Activated CD8-positive, alpha-beta memory T cell treated with anti-CD3 and anti-CD28 coated beads, Interleukin-2, amount 50 U/mL, for 24 hours (primary cell): ENCODE measurements around the gene ADAM19.

Source experiments
- DNase-seq: peaks from one replicate; pipeline ENCODE4 v3.0.0-alpha.2; 2020; ENCODE audit errors: extremely low read depth

The ADAM19 gene, protein sequence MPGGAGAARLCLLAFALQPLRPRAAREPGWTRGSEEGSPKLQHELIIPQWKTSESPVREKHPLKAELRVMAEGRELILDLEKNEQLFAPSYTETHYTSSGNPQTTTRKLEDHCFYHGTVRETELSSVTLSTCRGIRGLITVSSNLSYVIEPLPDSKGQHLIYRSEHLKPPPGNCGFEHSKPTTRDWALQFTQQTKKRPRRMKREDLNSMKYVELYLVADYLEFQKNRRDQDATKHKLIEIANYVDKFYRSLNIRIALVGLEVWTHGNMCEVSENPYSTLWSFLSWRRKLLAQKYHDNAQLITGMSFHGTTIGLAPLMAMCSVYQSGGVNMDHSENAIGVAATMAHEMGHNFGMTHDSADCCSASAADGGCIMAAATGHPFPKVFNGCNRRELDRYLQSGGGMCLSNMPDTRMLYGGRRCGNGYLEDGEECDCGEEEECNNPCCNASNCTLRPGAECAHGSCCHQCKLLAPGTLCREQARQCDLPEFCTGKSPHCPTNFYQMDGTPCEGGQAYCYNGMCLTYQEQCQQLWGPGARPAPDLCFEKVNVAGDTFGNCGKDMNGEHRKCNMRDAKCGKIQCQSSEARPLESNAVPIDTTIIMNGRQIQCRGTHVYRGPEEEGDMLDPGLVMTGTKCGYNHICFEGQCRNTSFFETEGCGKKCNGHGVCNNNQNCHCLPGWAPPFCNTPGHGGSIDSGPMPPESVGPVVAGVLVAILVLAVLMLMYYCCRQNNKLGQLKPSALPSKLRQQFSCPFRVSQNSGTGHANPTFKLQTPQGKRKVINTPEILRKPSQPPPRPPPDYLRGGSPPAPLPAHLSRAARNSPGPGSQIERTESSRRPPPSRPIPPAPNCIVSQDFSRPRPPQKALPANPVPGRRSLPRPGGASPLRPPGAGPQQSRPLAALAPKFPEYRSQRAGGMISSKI

DNA sequence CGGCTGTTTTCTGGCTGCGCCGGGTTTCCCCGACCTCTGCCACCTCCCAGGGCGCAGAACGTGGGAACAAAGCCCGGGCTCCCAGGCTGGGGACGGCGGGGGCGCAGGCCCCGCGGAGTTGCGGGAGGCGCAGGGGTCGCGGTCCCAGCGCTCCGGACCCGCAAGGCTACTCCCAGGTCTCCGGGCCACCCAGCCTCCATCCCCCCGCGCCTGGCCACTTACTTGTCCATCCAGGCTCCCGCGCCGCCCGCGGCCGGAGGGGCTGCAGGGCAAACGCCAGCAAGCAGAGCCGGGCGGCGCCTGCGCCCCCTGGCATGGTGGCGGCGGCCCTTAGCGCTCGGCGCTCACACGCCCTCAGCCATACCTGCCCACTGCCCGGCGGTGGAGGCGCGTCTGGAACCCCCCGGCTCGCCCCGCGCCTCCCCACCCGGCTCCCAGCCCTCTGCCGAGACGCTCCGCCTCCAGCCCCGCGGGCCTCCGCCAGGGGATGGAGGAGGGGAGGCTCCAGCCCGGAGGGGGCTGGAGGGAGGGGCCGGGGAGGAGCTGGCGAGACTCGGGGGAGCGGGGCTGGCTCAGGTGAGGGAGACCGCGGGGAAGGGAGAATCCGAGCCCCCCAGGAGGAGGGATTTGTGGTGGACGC, at the start of gene ADAM19:
TSS of gene ADAM19 (minus strand) at position 395 of the 640 bp plus-strand sequence. CDS start at position 316, 79 bp downstream.
- DNase-seq = no peak

DNA sequence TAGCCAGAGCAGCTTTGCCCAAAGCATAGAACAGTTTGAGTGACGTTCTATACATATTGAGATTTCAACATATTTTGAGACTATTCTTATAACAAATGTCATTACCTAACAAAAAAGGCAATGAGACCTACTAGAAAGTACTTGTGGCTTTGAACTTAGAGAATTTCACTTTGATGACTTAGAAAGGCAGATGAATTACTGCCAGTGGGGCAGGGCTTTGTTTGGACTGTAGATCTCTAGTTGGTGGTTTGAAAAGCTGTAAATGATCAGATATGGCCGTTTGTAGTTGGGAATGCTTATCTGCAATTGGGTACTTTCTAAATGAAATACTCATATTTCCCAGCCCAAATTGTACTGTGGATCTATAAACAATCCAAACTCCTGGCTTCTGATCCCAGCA, 48.6 kb upstream of the ADAM19 start:
- no peak for DNase-seq

DNA sequence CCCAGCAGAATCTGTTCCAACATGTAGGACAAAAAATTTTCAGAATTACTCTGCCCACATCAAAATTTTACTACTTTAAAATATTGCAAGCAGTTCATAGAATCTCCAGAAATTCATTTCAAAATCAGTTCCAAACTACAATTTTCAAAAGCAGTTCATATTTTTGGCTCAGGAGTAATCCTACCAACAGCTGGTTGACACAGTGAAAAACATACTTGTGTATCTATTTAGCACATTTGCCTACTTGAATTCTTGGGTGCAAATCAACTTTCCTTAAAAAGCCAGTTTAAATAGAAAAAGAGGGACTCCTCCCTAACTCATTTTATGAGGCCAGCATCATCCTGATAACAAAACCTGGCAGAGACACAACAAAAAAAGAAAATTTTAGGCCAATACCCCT, 45.2 kb upstream of the ADAM19 start:
- DNase-seq = no peak

DNA sequence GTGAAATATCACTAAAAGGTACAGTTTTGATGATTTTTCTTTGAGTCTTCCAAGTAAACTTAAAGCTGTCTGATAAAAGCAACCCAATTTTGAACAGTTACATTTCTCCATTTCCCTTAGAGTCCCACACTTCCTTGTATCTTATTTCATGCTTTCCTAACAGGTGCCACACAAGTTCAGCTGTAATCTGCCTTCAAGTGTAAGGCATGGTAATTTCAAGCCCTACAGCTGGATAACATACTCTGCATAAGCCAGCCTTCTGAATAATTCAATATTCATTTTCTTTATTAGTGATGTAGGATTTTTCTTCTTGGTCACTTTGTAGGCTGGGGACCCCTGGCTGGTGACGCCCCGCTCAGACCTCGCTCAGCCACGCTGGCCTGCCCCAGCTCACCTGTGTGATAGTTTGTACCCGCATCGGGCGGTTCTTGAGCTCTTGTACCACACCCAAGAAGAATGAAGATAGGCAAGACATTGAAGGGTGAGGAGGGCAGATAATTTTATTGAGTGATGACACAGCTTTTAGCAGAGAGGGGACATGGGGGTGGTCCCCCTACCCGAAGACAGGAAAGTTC, 42.7 kb upstream of the ADAM19 start:
- DNase-seq = no peak

DNA sequence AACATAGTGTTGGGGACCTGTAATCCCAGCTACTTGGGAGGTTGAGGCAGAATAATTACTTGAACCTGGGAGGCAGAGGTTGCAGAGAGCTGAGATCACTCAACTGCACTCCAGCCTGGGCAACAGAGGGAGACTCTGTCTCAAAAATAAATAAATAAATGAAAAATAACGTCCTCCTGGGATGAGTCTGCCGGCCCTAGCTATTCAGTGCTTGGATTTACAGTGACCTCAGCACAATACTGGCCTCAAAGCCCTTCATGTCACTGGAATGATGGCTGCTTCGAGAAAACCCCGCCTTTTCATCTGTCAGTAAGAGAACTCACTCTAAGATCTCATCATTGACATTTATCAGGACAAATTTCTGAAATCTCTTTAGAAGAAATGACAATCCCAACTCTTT, 41.2 kb upstream of the ADAM19 start:
- no peak for DNase-seq

DNA sequence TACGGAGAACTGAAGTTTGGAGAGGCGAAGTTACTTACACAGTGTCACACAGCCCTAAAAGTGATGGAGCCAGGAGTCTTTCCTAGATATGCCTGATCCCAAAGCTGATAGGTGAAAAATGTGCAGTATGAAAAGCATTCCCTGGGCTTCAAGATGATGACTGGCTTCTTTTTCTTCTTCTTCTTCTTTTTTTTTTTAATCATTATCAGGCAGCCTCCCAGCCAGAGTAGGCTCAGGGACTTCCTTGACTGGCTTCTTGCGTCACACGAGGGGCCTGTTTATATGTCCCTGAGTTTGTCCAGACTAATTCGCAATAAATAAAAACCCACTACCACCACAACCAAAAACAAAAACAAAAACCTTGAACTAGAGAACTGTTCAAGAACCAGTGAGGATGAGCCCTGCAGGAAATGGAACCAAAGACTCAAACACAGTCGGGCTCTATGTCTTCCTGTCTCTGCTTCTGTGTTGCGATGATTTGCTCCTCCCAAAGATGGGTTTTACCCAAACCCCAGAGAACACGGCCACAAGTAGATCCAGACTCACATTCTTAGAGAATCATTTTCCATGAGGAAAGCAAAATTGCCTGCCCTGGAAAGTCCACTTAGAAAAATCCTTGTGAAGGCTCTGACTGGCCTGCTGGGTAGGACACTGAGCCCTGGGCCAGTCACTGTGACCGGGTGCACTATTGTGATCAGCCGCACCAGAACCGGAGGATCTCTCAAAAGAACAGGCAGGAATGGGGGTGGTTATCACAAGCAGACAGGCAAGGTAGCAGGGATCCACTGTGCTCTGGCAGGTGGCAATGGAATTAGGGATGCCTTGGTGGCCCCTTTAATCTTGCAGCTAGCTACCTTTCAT, 38.0 kb upstream of the ADAM19 start:
- no peak for DNase-seq

DNA sequence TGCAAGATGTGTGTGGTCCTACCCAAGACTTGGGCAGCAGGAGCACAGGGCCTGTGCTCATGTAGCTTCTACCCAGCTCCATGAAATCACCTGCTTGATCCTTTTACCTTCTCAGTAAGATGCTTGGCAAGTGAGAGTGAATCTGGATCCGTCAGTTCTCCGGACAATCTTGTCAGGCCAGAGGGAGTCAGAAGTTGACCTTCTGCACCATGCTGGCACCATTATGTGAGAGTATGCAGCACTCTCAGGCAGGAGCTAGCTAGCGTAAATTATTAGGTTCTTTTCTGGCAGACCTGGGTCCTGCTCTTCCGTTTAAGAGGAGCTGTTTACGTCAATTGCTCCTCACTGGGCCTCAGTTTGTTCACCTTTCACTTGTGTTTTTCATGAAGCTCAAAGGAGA, 37.0 kb upstream of the ADAM19 start:
- DNase-seq = no peak

DNA sequence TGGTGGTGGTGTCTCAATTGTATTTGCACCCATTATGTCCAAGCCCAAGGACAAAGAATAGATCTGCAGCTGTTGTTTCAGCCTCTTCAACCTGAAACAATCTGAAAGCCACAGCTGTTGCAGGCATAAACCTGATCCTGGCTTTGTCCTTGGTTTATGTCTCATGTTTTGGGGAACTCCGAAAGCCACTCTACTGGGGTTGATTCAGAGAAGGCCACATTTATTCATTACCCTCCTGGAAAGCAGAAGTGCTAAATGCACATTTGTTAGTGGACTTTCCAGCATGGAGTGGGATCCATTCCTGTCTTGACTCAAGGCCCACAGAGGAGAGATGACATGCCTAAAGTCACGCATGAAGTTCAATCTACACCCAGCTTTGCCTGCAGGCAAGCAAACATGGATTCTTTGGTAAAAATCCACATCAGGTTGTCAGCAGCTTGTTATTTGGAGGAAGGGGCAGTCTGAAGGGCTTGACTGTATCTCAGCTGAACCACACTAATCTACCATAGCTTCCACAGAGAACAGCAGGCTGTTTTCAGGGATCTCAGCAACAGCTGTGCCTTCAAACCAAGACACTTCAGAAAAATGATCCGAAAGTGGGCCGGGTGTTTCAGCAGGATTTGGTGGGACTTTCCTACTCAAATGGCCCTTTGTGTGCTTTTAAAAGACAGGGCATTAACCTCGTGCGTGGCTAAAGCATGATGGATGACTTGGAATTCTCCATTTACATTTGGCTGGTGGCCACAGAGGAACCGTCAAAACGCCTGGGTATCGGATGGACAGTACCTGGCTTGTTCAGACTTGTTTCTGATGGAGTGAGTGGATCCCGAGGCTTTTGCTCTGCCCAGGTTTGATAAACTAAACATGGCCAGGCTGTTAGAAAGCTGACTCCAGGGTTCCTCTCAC, 36.2 kb upstream of the ADAM19 start:
- DNase-seq = no peak

DNA sequence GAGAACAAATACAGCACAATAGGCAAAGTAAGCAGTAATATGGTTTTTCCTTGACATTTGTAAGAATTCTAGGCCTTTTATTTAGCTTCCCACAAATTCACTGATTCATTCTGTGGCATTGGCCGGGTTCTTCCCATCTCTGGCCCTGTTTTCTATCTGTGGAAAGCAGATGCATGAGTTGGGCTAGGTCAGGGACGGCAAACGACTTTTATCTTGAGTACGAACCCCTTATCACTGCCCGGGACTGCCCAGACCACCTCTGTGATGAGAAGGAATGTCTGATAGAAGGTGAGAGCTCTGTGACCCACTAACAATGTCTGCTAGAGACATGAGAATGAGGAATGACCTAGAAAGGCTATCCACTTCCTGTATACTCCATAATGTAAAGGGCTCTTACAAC, 35.4 kb upstream of the ADAM19 start:
- no peak for DNase-seq

DNA sequence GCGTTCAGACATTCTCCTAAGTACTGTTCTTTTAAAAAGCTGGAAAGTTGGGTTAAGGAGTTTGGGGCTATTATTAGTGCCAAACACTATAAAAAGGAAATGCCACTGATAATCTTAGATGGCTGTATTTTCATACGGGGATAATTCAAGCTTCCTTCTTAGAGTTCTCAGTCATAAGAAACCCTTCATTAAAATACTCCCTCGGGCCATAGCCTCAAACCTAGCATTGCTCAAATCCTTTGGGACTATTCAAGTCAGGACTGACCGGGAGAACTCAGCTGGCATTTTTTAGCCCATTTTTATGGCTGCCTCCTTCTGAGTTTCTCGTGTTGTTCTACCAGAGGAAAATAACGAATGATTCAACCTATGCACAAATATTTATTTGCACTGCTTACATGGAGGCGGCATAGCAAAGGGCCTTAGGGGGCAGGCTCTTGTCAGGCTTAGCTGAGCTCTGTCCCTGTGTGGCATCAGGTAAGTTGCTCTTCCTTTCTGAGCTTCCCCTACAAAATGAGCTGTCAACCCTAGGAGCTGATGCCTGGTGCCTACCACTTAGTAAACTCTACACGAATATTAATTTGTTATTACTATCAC, 33.5 kb upstream of the ADAM19 start:
- DNase-seq = no peak

DNA sequence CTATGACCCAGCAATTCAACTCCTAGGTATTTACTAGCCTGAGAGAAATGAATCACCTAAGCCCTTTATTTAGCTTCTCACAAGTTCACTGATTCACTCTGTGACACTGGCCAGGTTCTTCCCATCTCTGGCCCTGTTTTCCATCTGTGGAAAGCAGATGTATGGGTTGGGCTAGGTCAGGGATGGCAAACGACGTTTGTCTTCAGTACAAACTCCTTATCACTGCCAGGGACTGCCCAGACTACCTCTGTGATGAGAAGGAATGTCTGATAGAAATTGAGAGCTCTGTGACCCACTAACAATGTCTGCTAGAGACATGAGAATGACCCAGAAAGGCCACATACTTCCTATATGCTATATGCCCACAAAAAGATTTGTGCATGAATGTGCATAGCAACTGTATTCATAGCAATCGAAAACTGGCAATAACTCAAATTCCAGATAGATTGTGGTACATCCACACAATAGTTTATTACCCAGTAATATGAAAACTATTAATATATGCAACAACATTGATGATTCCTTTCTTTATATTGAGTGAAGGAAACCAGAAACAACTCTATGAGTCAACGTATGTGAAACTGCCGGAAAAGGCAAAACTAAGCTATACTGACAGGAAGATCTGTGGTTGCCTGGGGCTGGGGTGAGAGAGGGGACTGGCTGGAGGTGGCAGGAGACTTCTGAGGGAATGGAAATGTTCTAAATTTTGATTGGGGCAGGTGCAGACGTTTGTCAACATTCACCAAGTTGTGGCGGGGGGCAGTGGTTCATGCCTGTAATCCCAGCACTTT, 32.0 kb upstream of the ADAM19 start:
- peak; percentile 33 for DNase-seq

DNA sequence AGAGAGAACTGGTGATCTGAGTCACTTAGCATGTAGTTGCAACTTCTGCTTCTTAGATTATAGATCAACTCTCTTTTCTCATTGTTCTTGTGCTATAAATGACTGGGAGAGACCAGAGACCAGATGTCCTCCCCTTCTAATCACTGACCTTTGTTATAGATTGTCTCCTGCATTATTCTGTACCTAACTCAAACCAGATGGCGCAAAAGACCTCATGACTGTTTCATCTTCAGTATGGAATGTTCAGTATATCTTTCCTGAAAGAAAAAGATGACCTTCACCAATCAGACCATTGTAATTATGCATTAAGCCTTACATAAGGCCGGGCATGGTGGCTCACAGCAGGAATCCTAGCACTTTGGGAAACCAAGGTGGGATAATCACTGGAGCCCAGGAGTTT, 30.5 kb upstream of the ADAM19 start:
- DNase-seq = no peak

DNA sequence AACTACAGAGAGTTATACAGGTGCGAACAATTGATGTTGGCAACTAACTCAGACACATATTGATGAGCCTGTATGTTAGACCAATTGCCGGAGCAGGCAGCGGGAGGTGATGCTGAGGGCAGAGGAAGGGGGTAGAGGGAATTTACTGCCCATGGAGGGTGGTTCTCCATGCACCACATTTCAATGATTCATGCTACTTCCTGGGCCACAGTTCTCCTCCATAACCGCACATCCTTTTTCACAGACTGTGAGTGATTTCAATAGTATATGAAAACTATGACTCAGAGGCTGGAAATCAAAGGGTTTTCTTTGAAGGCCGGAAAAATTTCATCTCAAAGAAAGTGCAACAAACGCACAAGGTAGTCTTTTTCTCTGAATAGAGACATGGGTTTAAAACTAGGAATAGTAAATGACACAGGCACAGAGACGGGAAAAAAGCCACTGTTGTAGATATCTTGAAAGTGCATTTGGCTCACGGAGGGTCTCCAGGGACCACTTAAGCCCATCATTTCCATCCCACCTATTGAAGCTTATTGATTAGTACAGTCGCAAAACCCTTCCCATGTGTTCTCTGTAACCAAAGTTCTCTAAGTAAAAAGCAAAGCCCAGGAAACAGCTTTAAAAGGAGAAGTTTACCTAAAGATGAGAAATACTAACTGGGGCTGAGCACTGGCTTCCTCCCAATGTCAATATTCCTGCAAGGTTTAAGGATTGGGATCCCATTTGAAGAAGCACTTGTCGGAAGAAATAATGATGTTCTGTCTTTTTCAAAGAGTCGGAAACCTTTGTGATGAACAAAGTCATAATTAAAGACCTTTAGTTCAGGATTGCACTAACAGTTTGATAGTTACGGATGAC, 28.0 kb upstream of the ADAM19 start:
- peak; percentile 24 for DNase-seq

DNA sequence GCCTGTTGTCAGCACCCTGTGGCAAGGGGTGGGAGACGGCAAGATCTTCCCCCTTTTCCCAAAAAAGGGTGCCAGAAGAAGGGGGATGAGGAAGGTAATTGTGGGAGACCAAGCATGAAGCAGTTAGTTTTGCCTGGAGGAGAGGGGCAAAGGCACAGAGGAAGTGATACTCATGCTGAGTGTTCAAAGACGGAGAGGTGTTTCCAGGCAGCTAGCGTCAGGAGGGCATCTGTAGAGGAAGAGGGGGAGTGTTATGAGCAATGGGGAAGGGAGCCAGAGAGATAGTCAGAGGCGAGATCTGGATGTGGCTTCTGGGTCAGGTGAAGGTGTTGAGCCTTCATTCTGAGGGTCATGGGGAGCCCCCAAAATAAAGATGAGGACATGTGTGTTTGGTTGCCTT, 26.9 kb upstream of the ADAM19 start:
- peak; percentile 29 for DNase-seq

DNA sequence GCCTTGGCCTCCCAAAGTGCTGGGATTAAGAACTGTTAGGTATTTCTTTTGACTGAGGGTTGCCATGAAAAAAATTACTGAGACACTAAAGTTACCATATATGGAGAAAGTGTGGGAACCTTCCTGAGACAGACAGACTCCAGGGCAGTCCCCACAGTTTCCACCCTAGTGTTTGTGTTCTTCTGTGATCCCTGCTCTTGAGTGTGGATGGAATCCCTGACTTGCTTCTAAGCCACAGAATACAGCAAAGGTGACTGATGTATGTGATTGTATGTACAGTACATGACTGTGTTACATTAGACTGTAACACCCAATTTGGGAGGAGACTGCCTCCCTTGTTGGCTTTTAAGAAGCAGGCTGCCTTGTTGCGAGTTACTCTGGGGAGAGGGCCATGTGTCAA, 24.7 kb upstream of the ADAM19 start:
- DNase-seq = no peak

DNA sequence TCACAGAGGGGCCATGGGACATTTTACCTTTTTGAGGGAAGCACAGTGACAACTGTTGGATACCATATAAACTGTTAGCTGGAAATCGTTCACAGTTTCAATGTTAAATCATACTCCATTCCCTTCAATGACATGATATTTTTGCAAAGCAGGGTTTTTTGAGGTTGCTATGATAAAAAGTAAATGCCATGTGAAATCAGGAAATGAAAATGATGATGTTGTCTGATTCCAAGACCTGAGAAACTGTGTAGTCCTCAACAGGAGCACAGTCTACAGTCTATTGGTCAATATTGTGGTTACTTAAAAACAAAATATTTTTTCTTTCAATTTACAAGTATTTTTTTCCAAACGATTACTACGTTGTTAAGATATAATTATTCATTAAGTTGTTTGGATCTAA, 24.0 kb upstream of the ADAM19 start:
- no peak for DNase-seq

DNA sequence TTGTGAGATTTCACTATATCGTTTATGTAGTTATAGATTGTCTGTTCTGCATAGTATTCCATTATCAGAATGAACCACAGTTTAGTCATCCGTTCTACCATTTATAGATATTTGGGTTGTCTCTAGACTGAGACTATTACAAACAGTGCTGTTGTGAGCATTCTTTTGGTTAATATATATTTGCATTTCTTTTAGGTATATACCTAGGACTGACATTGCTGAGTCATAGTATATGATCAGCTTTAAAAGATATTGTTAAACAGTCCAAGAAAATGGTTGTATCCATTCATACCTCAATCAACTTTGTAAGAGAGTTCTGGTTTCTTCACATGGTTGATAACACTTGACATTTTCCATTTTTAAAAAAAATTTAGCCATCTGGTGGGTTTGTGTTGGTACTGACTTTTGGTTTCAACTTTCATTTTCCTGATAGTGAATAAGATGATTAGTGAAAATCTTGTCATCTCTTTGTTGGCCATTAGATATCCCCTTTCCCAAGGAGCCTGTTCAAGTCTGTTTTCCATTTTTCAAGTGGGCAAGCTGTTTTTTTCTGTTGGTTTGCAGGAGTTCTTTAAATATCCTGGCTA, 22.9 kb upstream of the ADAM19 start:
- no peak for DNase-seq
